ENCODE data around the gene NOVA2.

The NOVA2 gene

DNA sequence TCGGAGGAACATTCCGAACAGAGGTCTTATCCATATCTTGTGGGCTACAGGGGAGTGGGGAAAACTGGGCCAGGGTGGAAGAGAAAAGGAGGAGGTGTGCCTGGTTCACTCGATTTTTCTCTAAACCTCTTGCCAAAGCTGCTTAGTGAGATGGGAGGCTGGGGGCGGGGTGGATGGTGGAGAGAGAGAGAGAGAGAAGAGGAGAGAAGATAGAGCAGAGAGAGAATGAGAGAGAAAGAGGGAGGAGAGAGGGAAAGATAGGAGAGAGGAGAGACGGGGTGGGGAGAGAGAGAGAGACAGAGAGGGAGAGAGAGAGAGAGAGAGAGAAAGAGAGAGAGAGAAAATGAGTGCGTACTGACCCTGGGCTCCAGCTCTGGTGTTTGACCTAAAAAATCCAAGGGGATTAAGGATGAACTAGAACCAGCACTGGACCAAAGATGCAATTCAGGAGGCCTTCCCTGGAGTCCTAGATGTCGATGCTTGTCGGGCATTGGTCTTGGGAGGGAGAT, 14.1 kb downstream of the NOVA2 start:
- DNase-seq: no peak

DNA sequence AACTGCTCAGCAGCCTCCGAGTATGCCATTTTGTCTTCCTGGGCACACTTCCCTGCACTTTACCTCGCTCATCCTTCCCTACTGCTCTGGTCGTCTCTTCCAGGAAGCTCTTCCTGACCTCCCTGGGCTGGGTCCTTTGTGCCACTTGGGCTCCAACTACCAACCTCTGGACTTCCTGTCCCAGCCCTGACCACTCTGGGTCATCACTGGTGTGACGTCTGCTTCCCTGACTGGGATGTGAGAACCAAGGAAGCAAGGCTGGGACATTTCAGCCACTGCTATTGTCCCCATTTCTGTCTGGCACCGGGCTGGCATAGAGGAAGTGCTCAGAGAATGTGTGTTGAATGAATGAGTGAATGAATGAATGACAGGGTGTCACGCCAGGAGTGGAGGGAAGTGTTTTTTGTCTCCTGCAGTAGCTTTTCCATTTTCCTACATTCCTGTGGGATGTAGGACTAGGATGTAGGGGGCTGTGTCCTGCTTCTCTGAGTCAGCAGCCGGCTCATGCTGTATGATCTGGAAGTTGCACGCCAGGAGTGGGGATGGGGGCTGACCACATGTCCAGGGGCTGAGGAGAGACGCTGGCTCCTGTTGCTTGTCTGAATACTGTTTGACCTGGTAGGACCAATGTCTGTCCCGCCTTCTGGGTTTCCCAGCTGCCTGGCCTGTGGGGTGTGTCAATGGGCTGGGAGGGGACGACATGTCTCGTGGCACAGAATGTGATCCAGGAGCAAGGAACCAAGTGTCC, 14.7 kb downstream of the NOVA2 start:
- no peak for DNase-seq

DNA sequence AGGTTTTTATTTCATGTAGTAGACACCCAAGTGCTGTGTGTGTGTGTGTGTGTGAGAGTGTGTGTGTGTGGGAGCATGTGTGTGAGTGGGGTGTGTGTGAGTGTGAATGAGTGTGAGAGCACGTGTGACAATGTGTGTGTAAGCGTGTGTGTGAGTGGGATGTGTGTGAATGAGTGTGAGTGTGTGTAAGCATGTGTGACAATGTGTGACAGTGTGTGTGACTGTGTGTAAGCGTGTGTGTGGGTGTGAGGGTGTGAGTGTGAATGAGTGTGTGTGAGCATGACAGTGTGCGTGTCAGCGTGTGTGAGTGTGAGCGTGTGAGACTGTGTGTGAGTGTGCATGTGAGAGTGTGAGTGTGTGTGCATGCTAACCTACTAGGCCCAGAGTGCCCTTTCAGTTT, 15.3 kb downstream of the NOVA2 start:
- DNase-seq: no peak

DNA sequence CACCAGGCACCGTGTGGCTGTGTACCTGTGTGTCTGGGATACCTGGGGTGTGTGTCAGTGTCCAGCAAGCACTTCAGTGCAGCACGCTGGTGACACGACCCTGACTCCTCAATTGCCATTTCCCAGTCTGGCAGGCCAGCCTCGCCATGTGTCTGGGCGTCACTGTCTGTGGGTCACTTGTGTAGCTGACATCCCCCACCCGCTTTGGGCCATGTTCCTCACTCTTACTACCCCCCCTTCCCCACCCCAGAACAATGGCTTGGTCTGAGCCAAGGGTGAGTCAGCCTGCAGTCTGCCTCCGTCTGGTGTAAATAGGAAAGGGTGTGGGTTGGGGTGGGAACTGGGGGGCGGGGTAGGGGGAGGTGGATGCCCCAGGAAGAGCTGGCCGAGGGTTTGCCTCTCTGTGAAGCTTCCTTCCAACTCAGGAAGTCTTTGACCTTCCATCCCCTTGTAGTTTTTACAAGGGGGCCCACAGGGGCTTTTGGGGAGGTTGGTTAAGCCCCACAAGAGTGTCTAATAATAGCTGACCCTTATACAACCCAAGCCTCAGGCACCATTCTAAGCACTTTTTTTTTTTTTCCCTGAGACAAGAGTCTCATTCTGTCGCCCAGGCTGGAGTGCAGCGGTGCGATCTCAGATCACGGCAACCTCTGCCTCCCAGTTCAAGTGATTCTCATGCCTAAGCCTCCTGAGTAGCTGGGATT, 17.6 kb downstream of the NOVA2 start:
- DNase-seq: no peak

DNA sequence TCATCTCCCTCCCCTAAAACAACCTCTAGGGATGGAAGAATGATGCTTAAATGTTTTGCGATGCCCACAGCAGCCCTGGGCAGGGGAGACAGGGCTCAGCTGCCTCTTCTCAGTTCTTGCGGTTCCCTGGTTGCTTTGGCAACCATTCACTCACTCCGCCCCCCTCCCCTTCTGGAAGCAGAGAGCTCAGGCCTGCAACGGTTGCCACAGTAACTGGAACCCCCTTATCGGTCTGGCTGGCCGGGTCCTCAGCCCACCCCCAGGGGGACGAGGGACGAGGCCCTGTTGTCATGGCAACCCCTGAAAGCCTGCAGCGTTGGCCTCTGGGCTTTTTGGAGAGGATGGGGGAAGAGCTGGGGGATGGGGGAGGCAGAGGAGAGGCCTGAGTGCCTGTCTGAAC, 19.5 kb downstream of the NOVA2 start:
- DNase-seq: no peak

DNA sequence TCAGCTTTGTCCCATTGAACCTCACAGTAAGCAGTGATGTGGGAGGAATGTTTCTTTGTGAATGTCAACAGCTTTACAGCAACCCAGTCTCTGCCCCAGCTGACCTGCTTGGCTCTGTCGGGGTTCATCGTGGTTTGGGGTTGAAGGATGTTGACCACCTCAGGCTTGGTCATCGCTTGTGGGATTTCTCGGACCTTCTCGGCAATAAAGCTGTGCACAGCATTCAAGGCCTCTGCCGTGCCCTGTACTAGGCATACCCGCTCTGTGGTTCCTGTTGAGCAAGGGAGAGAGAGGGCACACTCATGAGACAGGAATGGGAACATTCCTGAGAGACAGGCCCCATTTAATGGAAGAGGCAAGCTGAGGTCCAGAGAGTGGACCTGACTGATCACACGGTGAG, 20.0 kb downstream of the NOVA2 start:
- DNase-seq: no peak

DNA sequence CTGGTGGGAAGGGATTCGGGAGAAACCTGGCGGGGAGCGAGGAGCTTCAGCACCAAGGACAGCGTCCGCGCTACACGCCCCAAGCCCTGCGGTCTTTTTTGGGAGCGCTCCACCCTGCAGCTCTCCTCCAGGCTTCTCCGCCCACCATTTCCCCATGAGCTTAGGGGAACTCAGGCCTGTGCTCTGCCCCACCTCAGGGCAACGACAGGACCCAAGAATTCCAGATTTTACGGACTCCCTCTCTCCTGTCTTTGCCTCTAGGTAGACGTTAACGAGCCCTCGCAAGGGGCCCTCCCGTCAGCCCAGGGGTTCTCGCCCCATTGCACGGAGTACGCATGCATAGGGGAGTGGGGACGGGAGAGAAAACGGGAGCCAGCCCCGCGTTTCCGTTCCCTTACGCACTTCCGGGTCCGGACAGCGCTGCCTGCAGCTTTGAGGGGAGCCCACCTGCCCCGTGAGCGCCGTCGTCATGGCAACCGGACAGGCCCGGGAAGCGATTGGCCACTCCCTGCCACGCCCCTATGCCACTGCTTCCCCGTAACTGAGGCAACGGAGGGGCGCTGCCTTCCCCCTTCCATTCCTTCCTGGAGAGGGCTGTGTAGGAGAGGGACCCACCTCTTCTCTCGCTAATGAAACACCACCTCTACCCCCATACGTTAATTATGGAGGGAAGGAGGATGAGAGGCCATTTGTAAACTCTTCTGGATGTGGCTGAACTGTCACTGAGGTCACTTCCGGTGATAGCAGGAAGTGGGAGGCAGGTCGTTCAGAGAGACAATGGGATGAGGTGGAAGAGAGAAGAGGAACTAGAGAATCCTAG, 20.8 kb downstream of the NOVA2 start:
- DNase-seq: no peak

DNA sequence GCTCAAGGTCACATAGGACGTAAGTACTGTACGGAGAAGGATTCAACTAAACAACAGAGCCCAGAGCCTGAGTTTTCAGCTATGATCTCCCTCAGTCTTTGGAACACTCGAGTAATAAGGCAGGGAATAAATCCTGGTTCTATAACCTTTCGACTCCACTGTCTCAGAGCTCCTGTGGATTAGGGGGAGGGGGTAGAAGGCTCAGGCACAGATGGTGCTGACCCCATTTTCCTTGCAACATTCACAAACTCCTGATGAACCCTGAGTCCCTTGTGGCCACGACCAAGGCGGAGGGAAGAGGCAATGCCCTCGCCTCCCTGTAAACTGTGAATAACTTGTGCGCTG, 21.4 kb downstream of the NOVA2 start:
- DNase-seq: no peak

DNA sequence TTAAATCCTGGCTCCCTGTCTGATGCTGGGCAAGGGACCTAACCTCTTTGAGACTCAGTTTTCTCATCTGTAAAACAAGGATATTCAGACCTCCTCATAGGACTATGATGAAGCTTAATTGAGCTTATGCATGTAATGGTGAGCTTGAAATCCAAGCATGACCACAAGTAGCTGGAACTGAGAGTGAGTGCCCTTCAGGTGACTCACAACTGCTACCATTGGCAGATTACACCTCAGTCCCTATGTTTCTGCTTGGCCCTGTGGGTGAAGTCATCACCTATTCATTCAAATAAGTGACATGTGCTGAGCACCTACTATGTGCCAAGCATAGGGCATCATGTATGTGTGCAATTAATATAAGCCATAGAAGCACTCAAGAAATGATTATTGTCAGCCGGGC, 25.7 kb downstream of the NOVA2 start:
- DNase-seq: no peak

DNA sequence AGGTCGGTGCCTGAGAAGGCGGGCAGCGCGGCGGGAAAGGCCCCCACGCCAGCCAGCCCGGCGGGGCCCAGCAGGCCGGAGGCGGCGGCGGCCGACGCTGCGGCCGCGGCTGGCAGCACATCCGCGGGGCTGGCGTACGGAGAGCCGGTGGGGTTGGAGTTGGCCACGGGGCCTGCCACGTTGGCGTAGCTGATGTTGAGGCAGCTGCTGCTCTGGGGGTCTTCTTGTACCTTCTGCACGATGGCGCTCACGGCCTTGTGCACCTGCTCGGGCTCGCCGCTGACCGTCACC, 33.2 kb downstream of the NOVA2 start:
- DNase-seq: no peak

DNA sequence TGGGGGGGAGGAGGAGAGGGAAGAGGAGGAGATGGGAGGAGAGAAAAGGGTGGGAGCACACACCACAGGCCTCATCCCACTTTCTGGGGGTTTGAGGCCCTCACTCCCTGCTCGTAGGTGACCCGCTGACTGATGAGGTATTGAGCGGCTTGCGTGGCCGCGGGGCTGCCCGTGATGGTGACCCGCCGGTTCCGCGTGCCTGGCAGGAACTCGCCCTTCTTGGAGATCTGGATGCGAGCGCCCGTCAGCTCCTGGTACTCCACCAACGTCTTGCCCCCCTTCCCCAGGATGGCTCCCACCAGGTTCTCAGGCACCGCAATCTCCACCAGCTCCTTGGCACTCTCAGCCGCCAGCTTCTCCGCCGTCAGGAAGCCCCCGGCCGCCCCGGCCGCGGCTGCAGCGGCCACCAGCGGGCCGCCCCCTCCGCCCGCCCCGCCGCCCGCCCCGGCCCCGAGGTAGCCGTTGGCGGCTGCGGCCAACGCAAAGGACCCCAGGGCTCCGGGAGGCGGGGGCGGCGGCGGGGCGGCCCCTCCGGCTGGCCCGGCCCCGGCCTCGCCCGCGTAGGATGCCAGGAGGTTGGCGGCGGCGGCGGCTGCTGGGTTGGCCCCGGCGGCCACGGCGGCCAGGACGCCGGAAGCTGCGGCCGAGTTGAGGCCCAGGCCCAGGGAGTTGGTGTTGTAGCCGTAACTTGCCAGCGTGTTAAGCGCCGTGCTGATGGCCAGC, 33.7 kb downstream of the NOVA2 start:
- DNase-seq: no peak

DNA sequence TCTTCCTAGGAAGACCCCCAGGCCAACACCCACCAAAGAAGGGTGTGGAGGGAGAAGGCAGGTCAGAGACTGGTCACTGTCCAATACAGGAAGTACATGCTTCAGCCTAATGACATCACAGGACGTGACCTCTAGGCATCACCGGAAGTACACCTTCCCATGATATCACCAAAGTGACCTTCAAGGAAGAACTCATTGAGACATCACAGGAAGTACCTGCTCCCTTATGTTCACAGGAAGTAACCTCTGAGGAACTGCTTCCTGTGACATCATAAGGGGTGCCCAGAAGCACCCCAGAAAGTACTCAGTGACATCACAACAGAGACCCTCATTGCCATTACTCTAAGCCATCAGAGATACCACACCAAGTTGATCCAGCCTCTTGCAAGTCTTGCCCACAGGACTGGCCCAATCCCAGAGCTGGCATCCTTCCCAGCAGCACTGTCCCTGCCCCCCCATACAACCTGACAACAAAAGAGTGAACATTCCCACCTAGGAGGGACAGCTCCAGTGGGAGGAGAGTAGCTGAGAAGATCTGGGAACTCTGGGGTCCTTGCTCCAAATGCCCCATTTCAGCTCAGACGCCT, 34.8 kb downstream of the NOVA2 start:
- no peak for DNase-seq

DNA sequence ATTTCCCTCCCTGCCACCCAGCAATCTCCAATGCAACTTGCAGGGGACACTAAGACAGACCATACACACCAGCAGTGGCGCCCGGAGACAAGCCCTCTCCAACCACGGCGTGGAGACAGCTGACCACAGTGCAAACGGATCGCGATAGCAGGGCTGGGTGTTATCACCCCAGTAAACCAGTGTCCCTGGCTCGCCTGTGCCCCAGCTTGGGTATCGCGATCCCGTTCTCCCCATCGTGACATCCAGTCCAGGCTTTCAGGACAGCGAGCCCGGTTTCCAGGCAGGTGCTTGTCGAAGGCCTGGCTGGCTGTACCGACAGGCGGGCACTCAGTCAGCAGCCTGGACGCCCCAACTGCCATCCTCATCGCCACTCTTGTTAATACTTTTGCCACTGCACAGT, 38.4 kb downstream of the NOVA2 start:
- no peak for DNase-seq

DNA sequence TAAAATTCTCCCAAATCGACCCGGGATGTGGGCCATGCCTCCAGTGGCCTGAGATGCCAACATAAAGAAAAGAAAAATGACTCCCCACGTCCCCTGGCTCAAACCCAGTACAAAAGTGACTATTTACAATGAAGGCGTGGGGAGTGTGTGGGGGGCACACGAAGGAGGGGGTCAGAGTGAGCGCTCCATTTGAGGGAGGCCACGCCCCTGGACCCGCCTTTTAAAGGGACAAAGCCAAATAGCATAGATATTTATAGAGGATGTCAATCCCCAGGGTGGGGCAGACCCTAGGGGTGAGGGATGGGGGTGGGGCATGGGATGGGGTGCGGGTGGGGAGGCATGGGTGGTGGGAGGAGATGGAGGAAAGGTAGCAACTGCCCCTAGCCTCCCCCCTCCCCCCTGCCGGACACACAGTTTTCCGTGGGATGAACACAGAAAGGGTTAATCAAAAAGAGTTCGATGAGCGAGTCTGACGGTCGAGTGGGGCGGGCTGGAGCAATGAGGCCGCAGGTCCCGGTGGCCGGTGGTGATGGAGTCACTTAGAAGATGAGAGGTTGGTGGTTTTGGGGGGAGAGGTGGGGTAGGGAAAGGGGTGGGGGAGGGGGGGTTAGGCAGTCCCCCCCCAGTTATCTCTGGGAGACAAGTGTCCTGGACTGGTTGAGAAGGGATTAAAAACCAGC, 39.0 kb downstream of the NOVA2 start:
- DNase-seq: no peak

DNA sequence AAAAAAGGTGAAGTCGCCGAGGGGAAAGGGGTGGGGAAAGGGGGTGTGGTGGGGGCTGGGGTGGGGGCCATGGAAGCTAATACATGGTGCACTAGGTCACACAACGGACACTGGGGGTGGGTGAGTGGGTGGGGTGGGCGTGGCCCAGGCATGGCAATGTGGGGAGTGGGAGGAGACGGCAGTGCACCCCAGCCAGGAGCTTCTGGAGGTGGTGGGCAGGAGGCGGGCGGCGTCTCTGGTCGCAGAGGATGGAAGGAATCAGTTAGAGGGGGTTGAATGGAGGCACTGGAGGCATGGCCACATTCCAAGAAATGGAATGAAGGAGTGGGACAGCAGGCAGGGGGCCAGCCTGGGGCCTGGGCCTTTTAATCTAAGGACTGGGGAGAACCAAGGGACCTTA, 39.9 kb downstream of the NOVA2 start:
- DNase-seq: no peak

DNA sequence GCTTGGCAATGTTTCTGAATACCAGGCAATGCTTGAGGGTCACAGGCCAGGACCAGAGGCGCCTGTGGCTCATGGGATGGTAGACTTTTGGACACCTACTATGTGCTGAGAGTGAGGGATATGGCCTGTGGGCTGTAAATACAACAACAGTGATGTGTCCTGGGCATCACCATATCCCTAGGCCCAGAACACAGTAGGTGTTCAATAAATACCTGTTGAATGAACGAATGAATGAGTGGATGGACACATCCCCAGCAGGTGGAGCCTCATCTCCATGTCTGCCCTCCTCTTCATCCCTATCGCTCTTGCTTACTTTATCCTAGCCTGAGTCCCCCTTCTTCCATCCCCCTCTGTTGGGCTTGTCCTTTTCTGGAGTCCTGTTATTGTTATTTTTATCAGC, 42.6 kb downstream of the NOVA2 start:
- DNase-seq: no peak

DNA sequence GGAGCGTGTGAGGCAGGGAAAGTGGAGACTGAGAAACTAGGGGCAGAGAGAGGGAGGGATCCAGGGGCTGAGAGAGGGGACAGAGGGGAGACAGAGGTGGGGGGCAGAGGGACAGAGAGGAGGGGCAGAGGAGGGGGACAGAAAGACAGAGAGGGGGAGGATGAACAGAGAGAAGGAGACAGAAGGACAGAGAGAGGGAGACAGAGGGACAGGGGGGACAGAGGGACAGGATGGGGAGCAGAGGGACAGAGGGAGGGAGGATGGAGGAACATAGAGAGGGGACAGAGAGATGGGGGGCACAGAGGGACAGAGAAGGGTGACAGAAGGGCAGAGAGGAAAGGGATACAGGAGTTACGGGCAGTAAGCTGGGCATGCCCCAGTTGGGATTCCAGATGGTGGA, 44.4 kb downstream of the NOVA2 start:
- no peak for DNase-seq

DNA sequence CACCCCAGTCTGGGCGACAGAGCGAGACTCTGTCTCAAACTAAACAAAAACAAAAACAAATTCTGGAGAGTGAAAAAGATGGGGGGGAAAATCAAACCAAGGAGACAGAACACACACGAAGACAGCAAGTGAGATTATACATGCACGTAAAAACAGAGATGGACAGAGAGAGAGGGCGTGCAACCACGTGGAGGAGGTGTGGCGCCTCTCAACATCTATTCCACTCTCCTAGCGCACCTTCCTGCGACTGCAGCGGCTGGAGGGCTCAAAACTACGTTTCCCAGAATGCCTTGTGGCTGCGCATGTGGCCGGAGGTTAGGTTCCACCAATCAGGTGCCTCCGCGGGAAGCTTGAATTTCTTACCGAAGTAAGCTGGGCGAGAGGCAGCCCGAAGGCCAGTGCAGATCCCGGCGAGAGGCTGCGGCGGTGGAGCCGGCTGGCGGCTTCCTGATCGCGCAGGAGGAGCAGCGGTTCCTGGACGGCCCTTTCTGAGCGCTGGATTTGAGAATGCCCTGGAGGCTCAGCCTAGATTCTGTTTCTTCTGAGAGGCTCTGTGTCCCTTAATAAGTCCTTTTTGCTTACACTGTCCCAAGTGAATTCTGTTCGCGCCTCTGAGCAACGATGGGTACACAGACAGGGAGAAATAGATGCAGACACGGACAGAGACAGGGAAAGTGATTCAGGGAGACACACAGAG, 46.0 kb downstream of the NOVA2 start:
- DNase-seq: peak; percentile 83

DNA sequence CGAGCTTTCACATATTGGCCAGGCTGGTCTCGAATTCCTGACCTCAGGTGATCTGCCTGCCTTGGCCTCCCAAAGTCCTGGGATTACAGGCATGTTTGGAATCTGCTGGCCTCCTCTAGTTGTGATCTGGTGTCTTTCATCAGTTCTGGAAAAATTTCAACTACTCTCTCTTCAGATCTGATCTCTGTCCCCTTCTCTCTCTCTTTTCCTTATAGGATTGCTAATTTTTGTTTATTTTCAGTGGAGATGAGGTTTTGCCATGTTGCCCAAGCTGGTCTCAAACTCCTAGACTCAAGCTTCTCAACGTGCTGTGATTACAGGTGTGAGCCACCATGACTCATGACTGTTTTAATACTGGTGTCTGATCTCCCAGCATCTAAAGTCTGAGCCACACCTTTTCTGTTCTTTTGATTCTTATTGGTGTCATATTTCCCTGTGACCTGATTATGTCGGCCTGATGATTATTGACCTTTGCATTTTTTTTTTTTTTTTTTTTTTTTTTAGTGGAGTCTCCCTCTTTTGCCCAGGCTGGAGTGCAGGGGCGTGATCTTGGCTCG, 48.7 kb downstream of the NOVA2 start:
- DNase-seq: no peak

DNA sequence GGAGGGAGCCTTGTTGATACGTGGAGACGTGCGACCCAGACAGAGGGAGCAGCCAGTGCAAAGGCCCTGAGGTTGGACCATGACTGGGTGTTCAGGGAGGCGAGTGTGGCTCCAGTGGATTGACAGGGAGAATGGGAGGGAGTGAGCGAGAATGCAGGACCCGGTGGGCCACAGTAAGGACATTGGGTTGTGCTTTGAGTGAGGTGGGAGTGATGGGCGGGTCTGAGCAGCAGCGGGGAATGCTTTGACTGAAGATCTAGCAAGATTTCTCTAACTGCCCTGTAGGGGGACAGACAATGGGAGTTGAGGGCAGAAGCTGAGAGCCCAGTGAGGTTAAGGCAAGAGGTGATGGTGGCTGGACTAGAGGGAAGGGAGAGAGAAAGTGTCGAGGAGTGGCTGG, 51.4 kb downstream of the NOVA2 start:
- no peak for DNase-seq

DNA sequence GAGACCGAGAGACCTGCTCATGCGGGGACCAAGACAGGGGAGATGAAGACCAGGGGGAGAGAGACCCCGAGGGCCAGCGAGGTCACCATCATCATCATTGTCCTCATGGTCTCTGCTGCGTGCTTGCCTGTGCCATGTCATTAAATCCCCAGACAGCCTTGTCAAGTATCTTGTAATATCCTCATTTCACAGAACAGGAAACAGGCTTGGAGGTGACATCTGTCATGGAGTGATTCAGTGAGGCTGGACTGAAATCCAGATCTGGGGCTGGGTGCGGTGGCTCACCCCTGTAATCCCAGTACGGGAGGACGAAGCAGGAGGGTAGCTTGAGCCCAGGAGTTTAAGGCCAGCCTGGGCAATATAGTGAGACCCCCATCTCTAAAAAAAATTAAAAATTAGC, 53.2 kb downstream of the NOVA2 start:
- no peak for DNase-seq

Data from DMS 273 treated with DMSO at 0.1 percent for 48 hours (cell line).